Measurements from ENCODE around the gene TNFSF13.

Gene TNFSF13

DNA sequence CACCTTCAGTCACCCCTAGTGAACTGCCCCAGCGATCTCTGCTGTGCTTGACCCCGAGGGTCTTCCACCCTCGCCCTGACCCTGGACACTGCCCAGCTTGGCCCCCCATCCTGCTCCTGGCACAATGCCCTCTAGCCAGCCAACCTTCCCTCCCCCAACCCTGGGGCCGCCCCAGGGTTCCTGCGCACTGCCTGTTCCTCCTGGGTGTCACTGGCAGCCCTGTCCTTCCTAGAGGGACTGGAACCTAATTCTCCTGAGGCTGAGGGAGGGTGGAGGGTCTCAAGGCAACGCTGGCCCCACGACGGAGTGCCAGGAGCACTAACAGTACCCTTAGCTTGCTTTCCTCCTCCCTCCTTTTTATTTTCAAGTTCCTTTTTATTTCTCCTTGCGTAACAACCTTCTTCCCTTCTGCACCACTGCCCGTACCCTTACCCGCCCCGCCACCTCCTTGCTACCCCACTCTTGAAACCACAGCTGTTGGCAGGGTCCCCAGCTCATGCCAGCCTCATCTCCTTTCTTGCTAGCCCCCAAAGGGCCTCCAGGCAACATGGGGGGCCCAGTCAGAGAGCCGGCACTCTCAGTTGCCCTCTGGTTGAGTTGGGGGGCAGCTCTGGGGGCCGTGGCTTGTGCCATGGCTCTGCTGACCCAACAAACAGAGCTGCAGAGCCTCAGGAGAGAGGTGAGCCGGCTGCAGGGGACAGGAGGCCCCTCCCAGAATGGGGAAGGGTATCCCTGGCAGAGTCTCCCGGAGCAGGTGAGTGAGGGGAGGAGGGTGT is at the start of gene TNFSF13:
TSS of gene TNFSF13 (plus strand) at position 207 of the 776 bp plus-strand sequence. CDS start at position 497, 290 bp downstream.
- DNase-seq: peak; percentile 80
- in situ Hi-C loops (cut with MboI; ENCODE audit: low pct_unique_long_range_greater_than_20kb, low sequenced_read_pairs): no loop called here

DNA sequence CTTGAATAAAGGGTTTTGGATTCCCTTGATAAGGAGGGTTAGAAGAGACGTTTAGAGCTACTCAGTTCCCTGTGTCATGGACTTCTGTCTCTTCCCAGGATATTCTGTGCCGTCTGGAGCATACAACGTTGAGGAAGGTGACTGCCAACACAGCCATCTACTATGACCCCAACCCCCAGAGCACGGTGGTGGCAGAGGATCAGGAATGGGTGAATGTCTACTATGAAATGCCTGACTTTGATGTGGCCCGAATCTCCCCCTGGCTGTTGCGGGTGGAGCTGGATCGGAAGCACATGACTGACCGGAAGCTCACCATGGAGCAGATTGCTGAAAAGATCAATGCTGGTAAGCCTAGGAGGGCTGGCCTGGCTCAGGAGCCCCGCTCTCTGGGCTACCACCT is 49.7 kb upstream of the TNFSF13 start:
- in situ Hi-C loops (cut with MboI; ENCODE audit: low pct_unique_long_range_greater_than_20kb, low sequenced_read_pairs): no loop called here
- no peak for DNase-seq

DNA sequence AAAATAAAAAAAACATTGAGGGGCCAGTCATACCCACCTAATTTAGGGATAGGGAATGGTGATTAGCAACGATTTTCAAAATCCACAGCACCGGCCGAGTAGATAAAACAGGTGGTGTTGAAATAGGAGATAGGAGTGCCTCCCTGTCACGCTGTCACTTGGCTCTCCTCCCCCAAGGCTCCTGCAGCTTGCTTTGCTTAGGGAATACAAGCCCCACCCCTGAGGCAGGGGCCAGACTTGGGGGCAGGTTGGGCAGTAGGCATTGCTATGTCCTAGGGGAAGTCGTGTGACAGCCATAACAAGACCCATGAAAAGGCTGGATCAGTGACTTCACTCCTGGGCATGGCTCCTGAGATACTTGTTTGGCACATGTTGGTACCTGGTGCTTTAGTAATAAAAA is 48.6 kb upstream of the TNFSF13 start:
- DNase-seq: no peak
- in situ Hi-C loops (cut with MboI; ENCODE audit: low pct_unique_long_range_greater_than_20kb, low sequenced_read_pairs): no loop called here

DNA sequence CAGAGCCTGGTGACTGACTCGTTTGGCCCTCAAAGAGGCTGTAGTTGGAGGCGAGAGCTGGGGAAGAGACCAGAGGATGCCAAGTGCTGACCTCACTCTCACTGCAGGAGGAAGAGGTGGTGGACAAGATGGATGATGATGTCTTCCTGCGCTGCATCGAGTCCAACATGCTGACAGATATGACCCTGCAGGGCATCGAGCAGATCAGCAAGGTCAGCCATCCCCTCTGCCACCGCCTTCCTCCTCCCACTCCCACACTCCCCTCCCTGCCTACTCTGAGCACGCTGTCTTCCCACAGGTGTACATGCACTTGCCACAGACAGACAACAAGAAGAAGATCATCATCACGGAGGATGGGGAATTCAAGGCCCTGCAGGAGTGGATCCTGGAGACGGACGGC is 47.4 kb upstream of the TNFSF13 start:
- DNase-seq: no peak
- in situ Hi-C loops (cut with MboI; ENCODE audit: low pct_unique_long_range_greater_than_20kb, low sequenced_read_pairs): no loop called here

GRCh38 chr17:7512105-7512504 is 46.4 kb upstream of the TNFSF13 start:
- DNase-seq: no peak
- in situ Hi-C loops (cut with MboI; ENCODE audit: low pct_unique_long_range_greater_than_20kb, low sequenced_read_pairs): no loop called here

GRCh38 chr17:7512824-7513540 is 45.6 kb upstream of the TNFSF13 start:
- DNase-seq: no peak
- in situ Hi-C loops (cut with MboI; ENCODE audit: low pct_unique_long_range_greater_than_20kb, low sequenced_read_pairs): no loop called here

DNA sequence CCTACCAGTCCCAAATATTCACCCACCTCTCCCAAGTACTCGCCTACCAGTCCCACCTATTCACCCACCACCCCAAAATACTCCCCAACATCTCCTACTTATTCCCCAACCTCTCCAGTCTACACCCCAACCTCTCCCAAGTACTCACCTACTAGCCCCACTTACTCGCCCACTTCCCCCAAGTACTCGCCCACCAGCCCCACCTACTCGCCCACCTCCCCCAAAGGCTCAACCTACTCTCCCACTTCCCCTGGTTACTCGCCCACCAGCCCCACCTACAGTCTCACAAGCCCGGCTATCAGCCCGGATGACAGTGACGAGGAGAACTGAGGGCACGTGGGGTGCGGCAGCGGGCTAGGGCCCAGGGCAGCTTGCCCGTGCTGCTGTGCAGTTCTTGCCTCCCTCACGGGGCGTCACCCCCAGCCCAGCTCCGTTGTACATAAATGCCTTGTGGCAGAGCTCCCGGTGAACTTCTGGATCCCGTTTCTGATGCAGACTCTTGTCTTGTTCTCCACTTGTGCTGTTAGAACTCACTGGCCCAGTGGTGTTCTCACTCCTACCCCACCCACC is 44.6 kb upstream of the TNFSF13 start:
- no peak for DNase-seq
- in situ Hi-C loops (cut with MboI; ENCODE audit: low pct_unique_long_range_greater_than_20kb, low sequenced_read_pairs): no loop called here

GRCh38 chr17:7515911-7516610 is 42.5 kb upstream of the TNFSF13 start:
- no peak for DNase-seq
- in situ Hi-C loops (cut with MboI; ENCODE audit: low pct_unique_long_range_greater_than_20kb, low sequenced_read_pairs): no loop called here

DNA sequence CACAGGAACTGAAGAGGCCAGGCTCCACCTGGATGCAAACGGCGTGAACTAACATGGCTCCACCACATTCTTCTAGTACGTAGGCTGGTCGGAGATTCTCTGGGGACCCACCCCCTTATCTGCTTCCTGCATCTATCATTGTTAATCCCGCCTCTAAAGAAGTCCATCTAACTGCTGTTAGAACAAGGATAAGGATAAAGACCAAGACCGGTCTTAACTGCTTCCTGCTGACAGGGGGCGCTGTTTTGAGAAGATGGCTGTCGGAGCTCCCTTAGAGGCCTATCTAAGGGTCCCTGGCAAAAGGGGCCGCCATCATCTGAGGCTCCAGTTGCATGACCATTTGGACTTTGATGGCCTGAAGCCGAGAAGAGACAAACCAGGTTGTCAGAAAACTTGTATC is 35.5 kb upstream of the TNFSF13 start:
- in situ Hi-C loops (cut with MboI; ENCODE audit: low pct_unique_long_range_greater_than_20kb, low sequenced_read_pairs): no loop called here
- DNase-seq: peak; percentile 75

DNA sequence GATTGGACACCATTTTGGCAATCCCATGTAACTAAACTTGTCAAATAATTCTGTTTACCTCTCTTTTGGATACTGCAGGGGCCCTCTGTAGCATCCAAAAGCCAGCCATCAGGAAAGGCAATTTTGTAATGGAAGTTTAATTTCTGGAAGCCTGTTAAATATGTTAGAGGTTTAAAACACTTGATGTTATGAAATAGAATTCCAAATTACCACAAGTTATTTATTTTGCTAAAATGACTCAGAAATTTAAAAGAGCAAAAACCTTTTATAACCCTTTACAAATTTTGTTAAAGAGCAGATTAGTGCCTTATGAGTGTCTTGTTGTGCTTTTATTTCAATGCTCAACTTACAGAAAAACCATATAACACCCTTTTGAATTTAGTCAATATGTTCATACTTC is 29.7 kb upstream of the TNFSF13 start:
- no peak for DNase-seq
- in situ Hi-C loops (cut with MboI; ENCODE audit: low pct_unique_long_range_greater_than_20kb, low sequenced_read_pairs): no loop called here

DNA sequence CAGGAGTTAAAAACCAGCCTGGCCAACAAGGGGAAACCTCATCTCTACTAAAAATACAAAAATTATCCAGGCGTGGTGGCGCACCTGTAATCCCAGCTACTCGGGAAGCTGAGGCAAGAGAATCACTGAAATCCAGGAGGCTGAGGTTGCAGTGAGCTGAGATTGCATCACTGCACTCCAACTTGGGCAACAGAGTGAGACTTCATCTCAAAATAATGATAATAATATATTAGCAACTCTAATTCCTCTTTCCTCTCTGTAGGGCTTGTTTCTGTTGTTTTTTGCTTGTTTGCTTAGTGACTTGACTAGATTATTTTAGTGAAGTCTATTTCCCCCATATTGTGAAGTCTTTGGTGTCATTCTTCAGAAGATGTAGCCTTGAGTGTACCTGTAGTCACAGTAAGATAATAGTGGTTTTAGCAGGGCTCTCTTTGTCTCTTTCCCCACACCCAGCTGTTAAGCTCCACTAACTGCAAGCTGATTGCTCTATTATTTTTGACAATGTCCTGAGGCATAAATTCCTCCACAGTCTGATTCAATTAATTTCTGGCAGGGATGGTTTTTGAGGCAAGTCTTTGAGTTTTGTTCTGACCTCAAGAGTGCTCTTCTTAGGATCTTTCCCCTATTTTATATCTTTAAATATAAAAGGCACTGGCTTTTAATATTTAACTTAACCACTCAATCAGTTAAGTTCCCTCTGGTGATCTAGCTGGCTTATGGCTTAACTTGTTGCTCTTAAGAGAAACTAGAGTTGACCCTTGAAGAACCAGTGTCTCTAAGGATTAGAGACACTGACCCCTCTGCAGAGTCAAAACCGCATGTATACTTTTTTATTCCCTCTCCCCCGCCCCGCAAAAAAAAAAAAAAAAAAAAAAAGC is 28.3 kb upstream of the TNFSF13 start:
- in situ Hi-C loops (cut with MboI; ENCODE audit: low pct_unique_long_range_greater_than_20kb, low sequenced_read_pairs): no loop called here
- no peak for DNase-seq

DNA sequence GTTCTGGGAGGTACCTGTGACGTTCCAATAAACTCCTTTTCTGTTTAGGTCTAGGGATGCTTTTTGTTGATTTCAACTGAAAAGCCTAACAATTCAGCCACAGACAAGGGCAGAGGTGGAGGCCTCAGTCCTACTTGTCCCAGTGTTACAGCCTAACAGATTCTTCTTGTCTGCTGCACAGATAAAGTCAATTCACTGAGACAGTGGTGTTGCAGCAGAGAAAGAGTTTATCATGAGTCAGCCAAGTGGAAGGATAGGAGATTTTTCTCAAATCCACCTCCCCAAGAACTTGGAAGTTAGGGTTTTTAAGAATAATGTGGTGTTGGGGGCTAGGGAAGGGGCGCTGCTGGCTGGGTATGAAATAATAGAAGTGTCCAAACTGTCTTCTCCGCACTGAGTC is 20.5 kb upstream of the TNFSF13 start:
- in situ Hi-C loops (cut with MboI; ENCODE audit: low pct_unique_long_range_greater_than_20kb, low sequenced_read_pairs): no loop called here
- no peak for DNase-seq

DNA sequence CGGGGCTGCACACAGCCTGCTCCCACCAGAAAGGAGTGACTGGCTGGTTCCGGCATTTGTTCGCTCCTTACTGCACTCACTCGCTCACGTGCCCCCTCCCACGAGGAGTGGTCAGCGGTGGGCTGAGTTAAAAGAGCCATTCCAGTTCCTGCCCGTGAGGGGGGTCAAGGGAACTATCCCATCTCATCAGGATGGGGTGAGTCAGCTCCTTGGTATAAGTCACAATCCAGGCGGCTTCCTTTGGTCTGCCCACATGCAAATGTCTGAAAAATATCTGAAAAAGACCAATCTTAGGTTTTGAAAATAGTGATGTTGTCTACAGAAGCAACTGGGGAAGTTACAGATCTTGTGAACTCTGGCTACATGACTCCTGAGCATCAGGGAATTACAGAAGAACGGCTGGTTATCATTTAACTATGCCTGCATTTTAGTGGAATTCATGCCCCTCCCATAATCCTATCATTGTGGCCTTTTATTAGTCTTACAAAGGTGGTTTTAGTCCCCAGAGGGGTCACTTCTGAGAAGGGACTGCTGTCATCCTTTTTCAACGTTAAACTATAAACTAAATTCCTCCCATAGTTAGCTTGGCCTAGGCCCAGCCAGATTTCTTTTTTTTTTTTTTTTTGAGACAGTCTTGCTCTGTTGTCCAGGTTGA is 19.5 kb upstream of the TNFSF13 start:
- no peak for DNase-seq
- in situ Hi-C loops (cut with MboI; ENCODE audit: low pct_unique_long_range_greater_than_20kb, low sequenced_read_pairs): no loop called here

DNA sequence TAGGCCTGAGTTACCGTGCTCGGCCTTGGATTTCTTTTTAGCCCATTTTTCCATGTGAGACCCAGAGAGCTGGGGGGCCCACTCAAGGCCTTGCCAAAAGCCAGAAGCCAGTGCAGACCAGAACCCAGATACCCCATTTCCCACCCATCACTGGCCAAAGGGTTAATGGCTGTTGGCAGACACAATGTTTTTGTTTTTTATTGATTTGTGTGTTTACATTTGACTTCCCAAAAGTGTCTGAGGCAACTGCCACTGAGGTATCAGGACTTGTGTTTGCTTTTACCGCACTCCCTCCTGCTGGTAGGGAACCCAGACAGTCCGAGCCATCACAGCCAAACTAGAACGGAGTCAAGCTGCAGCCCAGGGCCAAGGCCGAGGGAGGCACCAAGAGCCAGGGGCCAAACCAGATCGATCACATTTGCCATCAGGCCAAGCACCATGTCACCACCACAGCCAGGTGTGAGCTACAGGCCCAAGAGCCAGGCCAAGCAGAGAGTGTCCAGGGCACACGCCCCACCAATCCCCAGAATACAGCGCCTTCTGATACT is 17.4 kb upstream of the TNFSF13 start:
- in situ Hi-C loops (cut with MboI; ENCODE audit: low pct_unique_long_range_greater_than_20kb, low sequenced_read_pairs): no loop called here
- DNase-seq: no peak

DNA sequence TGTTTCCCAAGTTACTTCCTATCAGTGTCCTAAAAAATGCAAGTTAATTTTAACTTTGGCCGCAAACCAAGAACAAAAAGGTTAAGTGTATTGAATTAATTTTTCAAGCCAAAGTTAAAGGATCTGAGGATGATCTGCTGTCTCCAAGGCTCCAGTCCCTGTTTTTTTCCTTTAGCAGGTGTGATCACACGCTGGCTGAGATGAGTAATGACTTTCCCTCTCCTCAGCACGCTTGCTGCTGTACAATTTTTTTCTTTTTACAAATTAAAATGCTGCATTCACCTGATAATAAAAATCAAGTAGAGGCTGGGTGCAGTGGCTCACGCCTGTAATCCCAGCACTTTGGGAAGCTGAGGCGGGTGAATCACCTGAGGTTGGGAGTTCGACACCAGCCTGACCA is 13.6 kb upstream of the TNFSF13 start:
- in situ Hi-C loops (cut with MboI; ENCODE audit: low pct_unique_long_range_greater_than_20kb, low sequenced_read_pairs): no loop called here
- DNase-seq: no peak

DNA sequence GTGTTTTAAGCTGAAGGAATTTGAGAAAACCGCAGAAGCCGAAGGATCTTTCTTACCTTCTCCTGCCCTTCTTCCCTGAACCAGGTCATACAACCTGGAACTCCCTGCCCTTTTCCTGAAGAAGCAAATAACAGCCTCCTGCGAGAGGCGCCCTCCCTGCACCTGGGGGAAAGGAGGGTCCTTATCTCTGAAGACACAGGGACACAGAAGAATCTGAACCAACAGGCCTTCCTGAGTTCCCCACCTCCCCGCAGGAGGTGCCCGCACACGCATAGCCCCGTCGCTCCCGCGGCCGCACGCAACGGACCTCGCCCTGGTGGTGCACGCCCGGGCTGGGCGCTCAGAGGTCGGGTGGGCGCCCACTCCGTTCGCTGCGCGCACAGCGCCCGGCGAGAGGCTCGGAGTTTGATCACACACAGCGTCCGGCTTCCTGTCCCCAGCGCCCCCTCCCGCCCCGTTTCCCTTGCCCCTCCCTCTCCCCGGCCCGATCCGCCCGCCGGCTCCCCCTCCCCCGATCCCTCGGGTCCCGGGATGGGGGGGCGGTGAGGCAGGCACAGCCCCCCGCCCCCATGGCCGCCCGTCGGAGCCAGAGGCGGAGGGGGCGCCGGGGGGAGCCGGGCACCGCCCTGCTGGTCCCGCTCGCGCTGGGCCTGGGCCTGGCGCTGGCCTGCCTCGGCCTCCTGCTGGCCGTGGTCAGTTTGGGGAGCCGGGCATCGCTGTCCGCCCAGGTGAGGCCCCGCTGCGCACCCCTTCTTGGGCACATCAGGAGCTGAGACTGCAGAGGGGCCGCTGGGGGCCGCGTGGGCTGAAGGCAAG is 9.8 kb upstream of the TNFSF13 start, which contains the start of gene TNFSF12:
TSS of gene TNFSF12 (plus strand) at position 474 of the 816 bp plus-strand sequence. CDS start at position 570, 96 bp downstream.
- peak; percentile 60 for DNase-seq
- in situ Hi-C loops (cut with MboI; ENCODE audit: low pct_unique_long_range_greater_than_20kb, low sequenced_read_pairs): no loop called here

- in situ Hi-C loops (cut with MboI; ENCODE audit: low pct_unique_long_range_greater_than_20kb, low sequenced_read_pairs): no loop called here
- DNase-seq: no peak
These were observed 9.0 kb upstream of the TNFSF13 start for GRCh38 chr17:7549401-7550055.

All from KBM-7 (cell line).